ENCODE measurements around the gene PRKD3.

DNA sequence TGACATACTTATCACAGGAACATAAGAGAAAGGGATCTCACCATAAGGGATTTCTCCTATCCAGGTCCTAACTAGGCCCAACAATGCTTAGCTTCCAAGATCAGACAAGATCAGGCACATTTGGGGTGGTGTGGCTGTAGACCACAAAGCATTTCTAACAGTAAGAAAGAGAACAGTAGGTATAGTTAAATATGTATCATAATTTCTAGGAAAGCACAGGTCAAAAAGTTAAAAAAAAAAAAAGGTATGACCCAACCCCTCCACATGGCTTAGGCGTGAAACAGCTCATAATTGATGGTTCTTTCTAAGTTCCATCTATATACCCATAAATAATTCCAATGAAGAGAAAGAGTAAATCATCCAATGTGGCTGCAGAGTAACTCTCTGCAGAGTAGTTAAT, 6.9 kb downstream of the PRKD3 start:
- TF ChIP-seq GATA2 (IDR thresholded peaks at IDR 0.05; ENCODE audit: low read depth, low read length), result no peak
- TF ChIP-seq GATA3 (IDR thresholded peaks at IDR 0.05; ENCODE audit: low read depth, low read length), result no peak
